SK-N-SH treated with all-trans-retinoic acid at 6 μM for 48 hours (cell line): ENCODE results near the gene RAD51B.

Experiments used
- ATAC-seq: fragments of 200-7000 bp; cut with Tn5 transposase; 3 replicates; pipeline ENCODE4 v1.9.1; 2020; ENCODE audit warnings: mild to moderate bottlenecking, moderate library complexity
- ARNTL ChIP-seq: fragments of 450-650 bp; formaldehyde crosslinking; IDR thresholded peaks from 2 replicates; pipeline ENCODE4 v1.5.0; 2020; ENCODE audit warnings: low read depth, mild to moderate bottlenecking, moderate library complexity, borderline replicate concordance
- BACH2 ChIP-seq: fragments of 250-450 bp; sonication (Bioruptor Pico); IDR thresholded peaks from 2 replicates; pipeline ENCODE4 v1.9.0; 2021; ENCODE audit warnings: mild to moderate bottlenecking, borderline replicate concordance
- CREB5 ChIP-seq: fragments of 250-450 bp; sonication (Bioruptor Pico); IDR thresholded peaks from 2 replicates; pipeline ENCODE4 v1.5.1; 2020; ENCODE audit warnings: low read depth, mild to moderate bottlenecking, moderate library complexity
- CSDC2 ChIP-seq: fragments of 250-450 bp; sonication (Bioruptor Pico); IDR thresholded peaks from 2 replicates; pipeline ENCODE4 v1.5.0; 2020; ENCODE audit warnings: mild to moderate bottlenecking, moderate library complexity
- CSRNP3 ChIP-seq: fragments of 250-450 bp; sonication (Bioruptor Pico); IDR thresholded peaks from 2 replicates; pipeline ENCODE4 v1.5.1; 2021; ENCODE audit warnings: mild to moderate bottlenecking, moderate library complexity
- ESRRG ChIP-seq: fragments of 250-450 bp; sonication (Bioruptor Pico); IDR thresholded peaks from 2 replicates; pipeline ENCODE4 v1.6.1; 2021; ENCODE audit warnings: mild to moderate bottlenecking
- ISL1 ChIP-seq: fragments of 250-450 bp; sonication (Bioruptor Pico); IDR thresholded peaks from 2 replicates; pipeline ENCODE4 v2.1.2; 2022; ENCODE audit warnings: mild to moderate bottlenecking, moderate library complexity
- PATZ1 ChIP-seq: fragments of 250-450 bp; sonication (Bioruptor Pico); IDR thresholded peaks from 2 replicates; pipeline ENCODE4 v1.8.0; 2020; ENCODE audit warnings: mild to moderate bottlenecking, moderate library complexity, borderline replicate concordance
- POU6F1 ChIP-seq: fragments of 250-450 bp; sonication (Bioruptor Pico); IDR thresholded peaks from 2 replicates; pipeline ENCODE4 v1.8.0; 2021; ENCODE audit warnings: low read depth, mild to moderate bottlenecking, moderate library complexity, borderline replicate concordance
- PPARA ChIP-seq: fragments of 250-450 bp; sonication (Bioruptor Pico); IDR thresholded peaks from 2 replicates; pipeline ENCODE4 v1.5.0; 2020; ENCODE audit warnings: mild to moderate bottlenecking, borderline replicate concordance
- SNAI2 ChIP-seq: fragments of 250-450 bp; sonication (Bioruptor Pico); IDR thresholded peaks from 2 replicates; pipeline ENCODE4 v1.5.0; 2020; ENCODE audit warnings: mild to moderate bottlenecking, moderate library complexity
- TCF4 ChIP-seq: fragments of 250-450 bp; sonication (Bioruptor Pico); IDR thresholded peaks from 2 replicates; pipeline ENCODE4 v1.8.0; 2021; ENCODE audit warnings: mild to moderate bottlenecking, moderate library complexity, borderline replicate concordance
- TOX ChIP-seq: fragments of 250-450 bp; sonication (Bioruptor Pico); IDR thresholded peaks from 2 replicates; pipeline ENCODE4 v1.8.0; 2021; ENCODE audit warnings: mild to moderate bottlenecking, moderate library complexity, borderline replicate concordance
- TSHZ2 ChIP-seq: fragments of 250-450 bp; sonication (Bioruptor Pico); IDR thresholded peaks from 2 replicates; pipeline ENCODE4 v1.5.0; 2020; ENCODE audit warnings: mild to moderate bottlenecking, moderate library complexity
- ZC3H10 ChIP-seq: fragments of 250-450 bp; sonication (Bioruptor Pico); IDR thresholded peaks from 2 replicates; pipeline ENCODE4 v1.5.1; 2021; ENCODE audit warnings: mild to moderate bottlenecking, moderate library complexity
- ZFP3 ChIP-seq: fragments of 250-450 bp; sonication (Bioruptor Pico); IDR thresholded peaks from 2 replicates; pipeline ENCODE4 v1.5.0; 2020; ENCODE audit warnings: mild to moderate bottlenecking, moderate library complexity
- ZFP30 ChIP-seq: fragments of 450-650 bp; formaldehyde crosslinking; IDR thresholded peaks from 2 replicates; pipeline ENCODE4 v1.5.0; 2022; ENCODE audit warnings: mild to moderate bottlenecking, moderate library complexity
- ZNF565 ChIP-seq: fragments of 450-650 bp; formaldehyde crosslinking; conservative IDR thresholded peaks from 2 replicates; pipeline ENCODE4 v1.5.0; 2020; ENCODE audit warnings: low read depth, mild to moderate bottlenecking, moderate library complexity

Gene RAD51B

GRCh38 chr14:68162887-68163286, 343.3 kb downstream of the RAD51B start:
- no peak for TF ChIP-seq CSDC2
- no peak for TF ChIP-seq ZFP30
- TF ChIP-seq CSRNP3 (CRISPR knock-in tag) = no peak
- no peak for TF ChIP-seq PPARA (CRISPR knock-in tag)
- TF ChIP-seq SNAI2 = no peak
- no peak for TF ChIP-seq ARNTL
- TF ChIP-seq TOX (CRISPR knock-in tag) = no peak
- no peak for TF ChIP-seq POU6F1 (CRISPR knock-in tag)
- no peak for TF ChIP-seq PATZ1 (CRISPR knock-in tag)
- TF ChIP-seq CREB5 (CRISPR knock-in tag) = no peak
- no peak for ATAC-seq

- ATAC-seq = no peak; the same call in 2 of the 3 replicates
- no peak for TF ChIP-seq ZNF565 (CRISPR knock-in tag)
- TF ChIP-seq BACH2 (CRISPR knock-in tag) = no peak
- TF ChIP-seq CSRNP3 (CRISPR knock-in tag) = no peak
- no peak for TF ChIP-seq ARNTL
- TF ChIP-seq ZFP30 = no peak
- TF ChIP-seq SNAI2 = no peak
- peak; percentile 63; the same call in 1 of the 2 replicates for TF ChIP-seq TCF4 (CRISPR knock-in tag)
- TF ChIP-seq ZFP3 (CRISPR knock-in tag) = no peak
- TF ChIP-seq ISL1 = 0 out of 2 replicates have a peak, but pooled peaks have one; percentile 9
- no peak for TF ChIP-seq TSHZ2 (CRISPR knock-in tag)
- no peak for TF ChIP-seq TOX (CRISPR knock-in tag)
- TF ChIP-seq, all 23 proteins: peak for 2
These were observed 345.1 kb downstream of the RAD51B start for GRCh38 chr14:68164711-68165113.

GRCh38 chr14:68165274-68165843, 345.8 kb downstream of the RAD51B start:
- no peak for ATAC-seq
- no peak for TF ChIP-seq CSDC2
- TF ChIP-seq TCF4 (CRISPR knock-in tag) = no peak
- TF ChIP-seq CSRNP3 (CRISPR knock-in tag) = no peak
- TF ChIP-seq ZC3H10 = no peak
- TF ChIP-seq POU6F1 (CRISPR knock-in tag) = no peak
- no peak for TF ChIP-seq ZFP30
- no peak for TF ChIP-seq TSHZ2 (CRISPR knock-in tag)
- no peak for TF ChIP-seq ESRRG (CRISPR knock-in tag)
- no peak for TF ChIP-seq ISL1
- no peak for TF ChIP-seq PPARA (CRISPR knock-in tag)
